Cortex of kidney (tissue), 1 donor: ENCODE measurements around the gene PIGL.

ENCODE experiments used
- DNase-seq: peaks from one replicate; lab custom pipeline; 2025; lab: John Stamatoyannopoulos, UW

PIGL gene

GRCh38 chr17:16353317-16354174, 136.5 kb downstream of the PIGL start, which contains the start of gene CENPV:
CENPV (minus strand) TSS chr17:16353469; CDS start chr17:16353436, 33 bp downstream.
- no peak for DNase-seq

GRCh38 chr17:16354585-16354984, 137.6 kb downstream of the PIGL start:
- DNase-seq: no peak

- DNase-seq: no peak
These were observed 141.4 kb downstream of the PIGL start for GRCh38 chr17:16358394-16358793.

- no peak for DNase-seq
These were observed 144.9 kb downstream of the PIGL start for GRCh38 chr17:16361874-16362273.

GRCh38 chr17:16363749-16364536, 146.9 kb downstream of the PIGL start:
- no peak for DNase-seq

DNA sequence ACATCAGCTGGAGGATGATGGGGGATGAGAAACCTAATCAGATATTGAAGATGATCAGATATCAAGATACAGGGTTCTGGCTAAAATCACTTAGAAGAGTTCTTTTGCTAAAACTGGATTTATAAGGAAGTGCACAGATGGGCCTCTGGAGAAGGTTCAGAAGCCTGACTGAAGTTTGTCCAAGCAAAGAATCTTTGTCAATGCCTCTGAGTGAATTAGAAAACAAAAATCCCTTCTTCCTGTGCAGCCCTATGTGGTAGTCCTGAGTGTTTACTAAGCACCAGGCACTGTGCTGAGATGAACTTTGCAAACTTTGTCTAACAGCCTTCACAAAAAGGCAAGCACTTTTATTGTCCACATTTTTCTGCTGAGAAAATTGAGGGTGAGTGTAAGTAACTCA, 147.6 kb downstream of the PIGL start:
- no peak for DNase-seq

GRCh38 chr17:16371742-16372141, 154.7 kb downstream of the PIGL start:
- DNase-seq: no peak

- no peak for DNase-seq
These were observed 157.3 kb downstream of the PIGL start for GRCh38 chr17:16374146-16374938.
